Measurements from ENCODE around the gene FAM20C.

GRCh38 chr7:216360-217300, 24.3 kb downstream of the FAM20C start:
- no peak for TF ChIP-seq POLR2AphosphoS5 (IDR thresholded peaks at IDR 0.05)
- TF ChIP-seq CTCF (IDR thresholded peaks at IDR 0.05) = no peak
- no peak for TF ChIP-seq POLR2A (IDR thresholded peaks at IDR 0.05)
- no peak for TF ChIP-seq EP300 (IDR thresholded peaks at IDR 0.05)

All from gastroesophageal sphincter (tissue), 3 donors.